GM12878 (cell line): ENCODE measurements around the gene RFPL1. TPM values are rescaled to one million over a fixed set of nuclear protein-coding genes. Genes with fewer than 3 reads are reported as not detected.

Experiments
- ATAC-seq: fragments of 200-7000 bp; cut with Tn5 transposase; 3 replicates; pipeline ENCODE4 v1.9.1; 2020; ENCODE audit warnings: mild to moderate bottlenecking, moderate library complexity
- BruUV-seq: library from RNA; stranded (reverse); fragments of 400-500 nt; replicated peaks from 2 replicates; lab custom pipeline; 2021; lab: Mats Ljungman, UMichigan
- CTCF ChIA-PET: fragments of 300-600 bp; sonication (Branson Sonifier 250); formaldehyde crosslinking; extraction: SDS; loops from one replicate; lab custom pipeline; 2021; ENCODE audit warnings: inconsistent platforms; lab: Yijun Ruan, JAX
- POLR2A ChIA-PET: fragments of 350-600 bp; formaldehyde crosslinking; extraction: SDS; loops from one replicate; lab custom pipeline; 2021; ENCODE audit warnings: inconsistent platforms; lab: Charles Lee
- RAD21 ChIA-PET: fragments of 300-600 bp; sonication (Branson Sonifier 250); formaldehyde crosslinking; loops from one replicate; lab custom pipeline; 2023; ENCODE audit warnings: antibody characterized with exemption; ENCODE audit not compliant: unreplicated experiment; lab: Charles Lee
- SMC1A ChIA-PET: fragments of 300-600 bp; sonication (Branson Sonifier 250); formaldehyde crosslinking; loops from one replicate; lab custom pipeline; 2023; ENCODE audit not compliant: unreplicated experiment, uncharacterized antibody; lab: Charles Lee
- DNase-seq: peaks from one replicate; pipeline ENCODE4 v3.0.0-alpha.2; 2011; ENCODE audit warnings: low read depth, low spot score
- FAIRE-seq: peaks from 3 replicates; lab custom pipeline; 2011; peaks lifted over from hg19 to GRCh38; lab: Jason Lieb, UNC
- H2AFZ ChIP-seq: 2 replicates; pipeline ENCODE4 v1.6.0; 2011; ENCODE audit warnings: low read depth, low read length, control low read depth; ENCODE audit not compliant: control insufficient read depth
- H3K27ac ChIP-seq: 2 replicates; pipeline ENCODE4 v1.5.1; 2011; ENCODE audit warnings: control low read depth; ENCODE audit not compliant: control insufficient read depth, insufficient read depth
- H3K27me3 ChIP-seq, 2 experiments: replicated peaks in 1 of 2; 2 replicates each; pipeline versions ENCODE4 v1.6.0 to v1.6.1; 2011; ENCODE audit warnings: low read length in 1 of 2; ENCODE audit not compliant: control insufficient read depth in 2 of 2, insufficient read depth in 2 of 2
- H3K36me3 ChIP-seq, 2 experiments: 2 replicates each; pipeline ENCODE4 v1.5.1; 2011; ENCODE audit warnings: low read length in 1 of 2; ENCODE audit not compliant: control insufficient read depth in 2 of 2, insufficient read depth in 2 of 2
- H3K4me1 ChIP-seq: 2 replicates; pipeline ENCODE4 v1.6.1; 2011; ENCODE audit warnings: mild to moderate bottlenecking, low read length, moderate library complexity, mixed read lengths; ENCODE audit not compliant: control insufficient read depth, insufficient read depth
- H3K4me2 ChIP-seq: 2 replicates; pipeline ENCODE4 v1.6.0; 2011; ENCODE audit warnings: control low read depth; ENCODE audit not compliant: control insufficient read depth, insufficient read depth
- H3K4me3 ChIP-seq: fragments of 200-600 bp; sonication (generic); 2 replicates; pipeline ENCODE4 v1.5.1; 2016
- H3K79me2 ChIP-seq: 2 replicates; pipeline ENCODE4 v1.6.0; 2011; ENCODE audit warnings: low read length; ENCODE audit not compliant: control insufficient read depth, insufficient read depth
- H3K9ac ChIP-seq: 2 replicates; pipeline ENCODE4 v1.8.0; 2011; ENCODE audit warnings: low read length, control low read depth, mixed read lengths; ENCODE audit not compliant: control insufficient read depth, insufficient read depth
- H3K9me3 ChIP-seq: replicated peaks from 3 replicates; pipeline ENCODE4 v1.5.1; 2011; ENCODE audit warnings: mild to moderate bottlenecking, low read length; ENCODE audit not compliant: control insufficient read depth, insufficient read depth
- H4K20me1 ChIP-seq: 2 replicates; pipeline ENCODE4 v1.6.0; 2011; ENCODE audit not compliant: control insufficient read depth, insufficient read depth
- BACH1 ChIP-seq: fragments of 450-650 bp; IDR thresholded peaks from 2 replicates; pipeline ENCODE4 v1.6.1; 2017; ENCODE audit warnings: mild to moderate bottlenecking, borderline replicate concordance
- EGR1 ChIP-seq, 2 experiments: IDR thresholded peaks; 1 replicate in 1 of 2; 2 replicates in 1 of 2; pipeline ENCODE4 v1.6.1; 2011 to 2012; ENCODE audit warnings: low read depth in 2 of 2, low read length in 2 of 2, borderline replicate concordance in 1 of 2, mild to moderate bottlenecking in 1 of 2, moderate library complexity in 1 of 2
- ELK1 ChIP-seq: IDR thresholded peaks from 2 replicates; pipeline ENCODE4 v1.6.1; 2012; ENCODE audit warnings: low read depth, low read length, improper control_type of control experiment
- ESRRA ChIP-seq: IDR thresholded peaks from 2 replicates; pipeline ENCODE4 v1.6.1; 2012; ENCODE audit warnings: mild to moderate bottlenecking, low read length, improper control_type of control experiment
- JUNB ChIP-seq: IDR thresholded peaks from 2 replicates; pipeline ENCODE4 v1.6.1; 2016; ENCODE audit warnings: antibody characterized with exemption, mild to moderate bottlenecking
- NFIC ChIP-seq: IDR thresholded peaks from 2 replicates; pipeline ENCODE4 v1.6.1; 2012; ENCODE audit warnings: low read depth, mild to moderate bottlenecking, inconsistent platforms, low read length, moderate library complexity
- NR2C2 ChIP-seq: IDR thresholded peaks from 2 replicates; pipeline ENCODE4 v1.6.1; 2011; ENCODE audit warnings: borderline replicate concordance, low read depth; ENCODE audit not compliant: control insufficient read depth, insufficient read length
- POU2F2 ChIP-seq: IDR thresholded peaks from 3 replicates; pipeline ENCODE4 v1.6.1; 2011; ENCODE audit warnings: low read depth, mild to moderate bottlenecking, low read length, borderline replicate concordance
- REST ChIP-seq: IDR thresholded peaks from 2 replicates; pipeline ENCODE4 v1.6.1; 2012; ENCODE audit warnings: mild to moderate bottlenecking, low read depth, low read length
- RUNX3 ChIP-seq: IDR thresholded peaks from 2 replicates; pipeline ENCODE4 v1.6.1; 2012; ENCODE audit warnings: low read length, inconsistent platforms
- TBL1XR1 ChIP-seq: IDR thresholded peaks from 2 replicates; pipeline ENCODE4 v1.6.1; 2012; ENCODE audit warnings: low read depth, low read length, improper control_type of control experiment
- YY1 ChIP-seq: IDR thresholded peaks from 2 replicates; pipeline ENCODE4 v1.6.1; 2011; ENCODE audit warnings: low read depth, mild to moderate bottlenecking, low read length
- ZBTB33 ChIP-seq: fragments of 450-650 bp; IDR thresholded peaks from 2 replicates; pipeline ENCODE4 v1.6.1; 2017; ENCODE audit warnings: mild to moderate bottlenecking
- WGBS: methylation state at CpG from one replicate; pipeline ENCODE4 v1.1.6; 2016; ENCODE audit warnings: low lambda C conversion rate; ENCODE audit not compliant: insufficient replicate concordance, insufficient coverage; ENCODE audit errors: missing lambda C conversion rate; 5-methylcytosine and 5-hydroxymethylcytosine counted together
- in situ Hi-C: fragments of 300-500 bp; cut with MboI; formaldehyde crosslinking; loops from 9 replicates; pipeline ENCODE4 v1.14.3; 2018; ENCODE audit warnings: mixed read lengths
- intact Hi-C: fragments of 100-400 bp; cut with micrococcal nuclease; formaldehyde crosslinking; loops from one replicate; pipeline ENCODE4 v1.14.2; 2022; ENCODE audit not compliant: unreplicated experiment
- polyA plus RNA-seq, 11 experiments: library from polyadenylated mRNA; depleted of rRNA in 4 of 11; unstranded in 6 of 11; stranded (reverse) in 5 of 11; fragments of >200 nt; fragmentation: Nextera tagmentation in 4 of 11; fragmentation: Illumina TruSeq in 1 of 11; extraction: Ambion mirVana in 4 of 11; extraction: Trizol in 1 of 11; gene quantifications; 1 replicate in 1 of 11; 2 replicates in 10 of 11; pipeline versions ENCODE4 v1.2.1 to v1.2.3, GENCODE V29; 2011 to 2016; ENCODE audit warnings: inconsistent platforms in 2 of 11, missing spikeins in 2 of 11, low read depth in 1 of 11
- total RNA-seq, 4 experiments: library from RNA; depleted of rRNA in 3 of 4; stranded (reverse); fragments of >200 nt in 3 of 4; fragmentation: Illumina TruSeq in 1 of 4; extraction: Trizol in 1 of 4; gene quantifications; 2 replicates each; pipeline versions ENCODE4 v1.2.1 to v1.2.3, GENCODE V29; 2013 to 2021

The RFPL1 gene
- total and polyA plus RNA-seq, 10 of the 15 experiments (the other 5 are each of a cell fraction or from before 2014, with no cell fraction given), result 0.13 TPM; not detected in 9

- TF ChIP-seq ESRRA (no peak), YY1 (no peak), RUNX3 (peak; percentile 65), ZBTB33 (no peak), ELK1 (no peak), NFIC (no peak), POU2F2 (peak; percentile 94; the same call in 1 of the 3 replicates), BACH1 (no peak), TBL1XR1 (0 out of 2 replicates have a peak, but pooled peaks have one; percentile 33), JUNB (no peak), EGR1 (IDR thresholded peaks at IDR 0.05; ENCODE audit: borderline replicate concordance in 1 of 2, low read depth in 2 of 2, low read length in 2 of 2) (peak in 1 of 2 experiments; percentile 54; a peak in 1 of 3 replicates)
Measured at GRCh38 chr22:29475550-29475949, 37.2 kb downstream of the RFPL1 start (continued).

GRCh38 chr22:29476116-29476515 lies 37.7 kb downstream of the RFPL1 start:
- BruUV-seq, result no TSS peak
- in situ Hi-C loops, result no loop called here
- no peaks in the 10 kb centered on the region; the same call in 2 of the 3 replicates for H3K9me3 ChIP-seq
- ChIA-PET RAD21 (no interaction called here), POLR2A (no interaction called here), SMC1A (no interaction called here), CTCF (interaction anchor here (1.0 kb wide), 1 partner anchor 77 kb away, joined by 3 read pairs; the partner anchor contains the start of gene THOC5)
- FAIRE-seq (no peak), DNase-seq (no peak), ATAC-seq (peak; percentile 69)
- TF ChIP-seq NR2C2 (no peak), REST (peak; percentile 80)
- 2% methylated on average over 6 of the region's 6 CpGs for WGBS
- no peak overlapping the region for H3K4me3 ChIP-seq
- H3K27me3 ChIP-seq, result peaks cover 0 to 3% of the 10 kb centered on the region in 2 experiments; a peak in 3 of 4 replicates
- no peak overlapping the region for H2AFZ ChIP-seq
- intact Hi-C loops, result no loop called here
- H3K9ac ChIP-seq, result no peak overlapping the region
- H3K4me2 ChIP-seq, result no peak overlapping the region
- H3K79me2 ChIP-seq, result no peaks in the 10 kb centered on the region
- no peaks in the 10 kb centered on the region for H4K20me1 ChIP-seq
- H3K27ac ChIP-seq, result no peak overlapping the region
- H3K36me3 ChIP-seq, result no peaks in the 10 kb centered on the region
- H3K4me1 ChIP-seq, result peaks cover 8% of the 10 kb centered on the region; the same call in 1 of the 2 replicates
